Measurements from ENCODE around the gene ERN2.

ERN2 gene

GRCh38 chr16:23687034-23687808, 25.8 kb downstream of the ERN2 start:
- Histone ChIP-seq H3K4me3 (replicated peaks; ENCODE audit: insufficient read depth, low read length) (no peak overlapping the region), H3K27me3 (ENCODE audit: insufficient read depth, poor library complexity, severe bottlenecking) (no peaks in the 10 kb centered on the region), H3K27ac (replicated peaks) (no peak overlapping the region)
- DNase-seq (ENCODE audit: low read depth in 1 of 2, low spot score in 1 of 2) = no peak
- TF ChIP-seq SPI1 (IDR thresholded peaks at IDR 0.05; ENCODE audit: borderline replicate concordance, low read depth) (no peak), GABPA (IDR thresholded peaks at IDR 0.05; ENCODE audit: low read depth) (no peak), CTCF (IDR thresholded peaks at IDR 0.05; ENCODE audit: insufficient read depth, low read length) (no peak), REST (IDR thresholded peaks at IDR 0.05; ENCODE audit: insufficient replicate concordance, low read depth) (no peak), POLR2AphosphoS5 (IDR thresholded peaks at IDR 0.05; ENCODE audit: low read depth) (no peak)

- TF ChIP-seq REST (IDR thresholded peaks at IDR 0.05; ENCODE audit: insufficient replicate concordance, low read depth) (no peak), GABPA (IDR thresholded peaks at IDR 0.05; ENCODE audit: low read depth) (no peak)
- no peak for DNase-seq (ENCODE audit: low read depth in 1 of 2, low spot score in 1 of 2)
- no peaks in the 10 kb centered on the region for H3K27me3 ChIP-seq (ENCODE audit: insufficient read depth, poor library complexity, severe bottlenecking)
- no peak overlapping the region for H3K4me3 ChIP-seq (replicated peaks; ENCODE audit: insufficient read depth, low read length)
- no peak overlapping the region for H3K27ac ChIP-seq (replicated peaks)
Observed at GRCh38 chr16:23683487-23683886, 29.5 kb downstream of the ERN2 start.

GRCh38 chr16:23682181-23682580, 30.8 kb downstream of the ERN2 start:
- Histone ChIP-seq H3K27ac (replicated peaks) (no peak overlapping the region), H3K4me3 (replicated peaks; ENCODE audit: insufficient read depth, low read length) (no peak overlapping the region), H3K27me3 (ENCODE audit: insufficient read depth, poor library complexity, severe bottlenecking) (no peaks in the 10 kb centered on the region)
- TF ChIP-seq GABPA (IDR thresholded peaks at IDR 0.05; ENCODE audit: low read depth) (no peak), POLR2AphosphoS5 (IDR thresholded peaks at IDR 0.05; ENCODE audit: low read depth) (no peak), CTCF (IDR thresholded peaks at IDR 0.05; ENCODE audit: insufficient read depth, low read length) (no peak), REST (IDR thresholded peaks at IDR 0.05; ENCODE audit: insufficient replicate concordance, low read depth) (no peak), SPI1 (IDR thresholded peaks at IDR 0.05; ENCODE audit: borderline replicate concordance, low read depth) (no peak)
- peak in 1 of 2 experiments; percentile 45 for DNase-seq (ENCODE audit: low read depth in 1 of 2, low spot score in 1 of 2)

Measured in HL-60 (cell line).